Sigmoid colon (tissue), 7 donors: ENCODE results near the gene RALA. TPM values are rescaled to one million over a fixed set of nuclear protein-coding genes. Genes with fewer than 3 reads are reported as not detected.
A peak's percentile ranks its signal among the peaks of the same experiment; 100 is the strongest.

ENCODE experiments used
- DNase-seq: peaks from one replicate; pipeline ENCODE4 v3.0.0-alpha.2; 2019
- H3K27ac ChIP-seq, 4 donors: fragments of 200-600 bp; sonication (generic); one replicate each; pipeline ENCODE4 v1.5.1; 2016 to 2019; ENCODE audit warnings: mild to moderate bottlenecking in 1 of 4
- H3K27me3 ChIP-seq, 3 donors: fragments of 200-600 bp; sonication (generic); one replicate each; pipeline ENCODE4 v1.5.1; 2019; ENCODE audit warnings: mild to moderate bottlenecking in 1 of 3
- H3K36me3 ChIP-seq, 4 donors: fragments of 200-600 bp; sonication (generic); one replicate each; pipeline ENCODE4 v1.5.1; 2016 to 2019
- H3K4me1 ChIP-seq, 4 donors: fragments of 200-600 bp; sonication (generic); one replicate each; pipeline ENCODE4 v1.5.1; 2017 to 2019
- H3K4me3 ChIP-seq, 4 donors: fragments of 200-600 bp; sonication (generic); one replicate each; pipeline ENCODE4 v1.5.1; 2017 to 2019; ENCODE audit warnings: mild to moderate bottlenecking in 2 of 4, moderate library complexity in 1 of 4
- H3K9me3 ChIP-seq, 4 donors: fragments of 200-600 bp in 3 of 4; sonication (generic) in 3 of 4; one replicate each; pipeline versions ENCODE4 v1.5.1 to v1.6.1; 2013 to 2019
- CTCF ChIP-seq, 4 experiments: fragments of 450-650 bp in 3 of 4; fragments of 200-600 bp in 1 of 4; IDR thresholded peaks; one replicate each; pipeline ENCODE4 v1.5.1; 2016 to 2019; ENCODE audit warnings: antibody characterized with exemption in 4 of 4, mild to moderate bottlenecking in 3 of 4, moderate library complexity in 2 of 4
- EP300 ChIP-seq, 4 donors: sonication (generic); formaldehyde crosslinking; IDR thresholded peaks; one replicate each; pipeline ENCODE4 v1.6.1; 2017; ENCODE audit warnings: antibody characterized with exemption in 4 of 4
- POLR2A ChIP-seq, 2 donors: fragments of 450-650 bp; IDR thresholded peaks; one replicate each; pipeline ENCODE4 v1.6.1; 2016; ENCODE audit warnings: antibody characterized with exemption in 2 of 2, mild to moderate bottlenecking in 2 of 2, moderate library complexity in 2 of 2
- POLR2AphosphoS5 ChIP-seq, 4 donors: sonication (generic); formaldehyde crosslinking; IDR thresholded peaks; one replicate each; pipeline ENCODE4 v1.6.1; 2017; ENCODE audit warnings: antibody characterized with exemption in 4 of 4
- WGBS, 2 donors: extraction: QIAGEN DNeasy Blood & Tissue Kit; methylation state at CpG; one replicate each; pipeline ENCODE4 v1.1.7; 2013; 5-methylcytosine and 5-hydroxymethylcytosine counted together
- intact Hi-C: fragments of 100-400 bp; cut with DNase I; formaldehyde crosslinking; loops from one replicate; pipeline ENCODE4 v1.15.1; 2023
- polyA plus RNA-seq, 3 donors: library from polyadenylated mRNA; stranded (reverse); fragments of 200-250 nt; gene quantifications; one replicate each; pipeline ENCODE4 v1.2.3, GENCODE V29; 2013
- total RNA-seq, 4 donors: library from RNA; depleted of rRNA; stranded (reverse); fragments of >200 nt; gene quantifications; one replicate each; pipeline ENCODE4 v1.1.0, GENCODE V29; 2016
- donor health status: healthy with polysubstance abuse.
- donor health status: Bipolar disorder and iron deficiency.
- donor health status: healthy.

The RALA gene
- total and polyA plus RNA-seq, 7 donors, result 11.5 to 68.0 (median 19.6) TPM

DNA sequence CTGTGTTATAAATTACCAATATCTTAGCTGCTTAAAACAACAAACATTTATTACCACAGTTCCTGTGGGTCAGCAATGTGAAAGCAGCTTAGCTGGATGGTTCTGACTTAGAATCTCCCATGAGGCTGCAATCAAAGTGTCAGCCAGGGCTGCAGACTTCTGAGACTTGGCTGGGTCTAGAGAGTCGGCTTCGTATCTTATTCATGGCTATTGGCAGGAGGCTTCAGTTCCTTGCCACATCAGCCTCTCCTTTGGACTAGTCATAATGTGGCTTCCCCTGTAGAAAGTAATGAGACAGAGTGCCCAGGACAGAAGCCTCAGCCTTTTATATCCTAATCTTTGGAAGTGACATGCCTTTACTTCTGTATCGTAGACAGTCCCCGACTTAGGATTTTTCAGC, 27.3 kb downstream of the RALA start:
- peak; percentile 64 for DNase-seq
- Histone ChIP-seq H3K9me3 (no peaks in the 10 kb centered on the region), H3K4me1 (peaks cover 0 to 12% (median 10%) of the 10 kb centered on the region in 4 donors), H3K36me3 (no peaks in the 10 kb centered on the region), H3K27me3 (no peaks in the 10 kb centered on the region), H3K4me3 (no peak overlapping the region), H3K27ac (no peak overlapping the region)
- no peak for TF ChIP-seq POLR2AphosphoS5 (IDR thresholded peaks at IDR 0.05)
- WGBS, 2 donors, result 95% methylated on average over 4 of the region's 4 CpGs
- intact Hi-C loops, result no loop called here

GRCh38 chr7:39651265-39651664, 27.9 kb downstream of the RALA start:
- Histone ChIP-seq H3K27me3 (no peaks in the 10 kb centered on the region), H3K9me3 (no peaks in the 10 kb centered on the region), H3K4me3 (no peak overlapping the region), H3K27ac (no peak overlapping the region), H3K36me3 (no peaks in the 10 kb centered on the region), H3K4me1 (peaks cover 0 to 12% (median 10%) of the 10 kb centered on the region in 4 donors)
- WGBS, 2 donors, result 83 to 91% methylated on average over 3 of the region's 3 CpGs
- TF ChIP-seq POLR2A (IDR thresholded peaks at IDR 0.05) (no peak), POLR2AphosphoS5 (IDR thresholded peaks at IDR 0.05) (no peak), CTCF (IDR thresholded peaks at IDR 0.05) (no peak), EP300 (IDR thresholded peaks at IDR 0.05) (no peak)
- no peak for DNase-seq
- intact Hi-C loops, result no loop called here

DNA sequence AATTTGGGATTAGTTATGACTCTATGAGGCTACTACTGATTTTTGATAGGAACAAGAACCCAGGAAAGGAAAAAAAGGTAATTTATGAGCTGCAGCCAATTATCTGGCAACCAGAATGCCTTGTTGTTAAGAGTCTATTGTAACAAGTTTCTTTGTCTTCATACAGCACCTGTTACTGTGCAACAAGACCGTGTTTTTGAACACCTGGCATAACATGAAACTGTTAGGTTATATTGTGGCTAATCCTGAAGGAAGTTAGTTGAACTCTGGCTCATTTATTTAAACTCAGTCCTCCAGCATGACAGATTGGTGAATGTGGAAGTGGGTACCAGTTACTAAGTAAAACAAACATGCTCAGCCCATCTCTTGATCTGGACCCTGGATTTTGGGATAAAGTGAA, 33.0 kb downstream of the RALA start:
- H3K36me3 ChIP-seq, result no peaks in the 10 kb centered on the region
- peaks cover 0 to 9% (median under 1%) of the 10 kb centered on the region in 4 donors for H3K4me1 ChIP-seq
- intact Hi-C loops, result no loop called here
- WGBS, 2 donors, result 16 to 53% methylated on average over 1 of the region's 1 CpG
- H3K27ac ChIP-seq, result no peak overlapping the region
- no peaks in the 10 kb centered on the region for H3K27me3 ChIP-seq
- DNase-seq, result no peak
- TF ChIP-seq EP300 (IDR thresholded peaks at IDR 0.05) (no peak), CTCF (IDR thresholded peaks at IDR 0.05) (no peak), POLR2A (IDR thresholded peaks at IDR 0.05) (no peak), POLR2AphosphoS5 (IDR thresholded peaks at IDR 0.05) (no peak)
- H3K4me3 ChIP-seq, result no peak overlapping the region
- H3K9me3 ChIP-seq, result no peaks in the 10 kb centered on the region

DNA sequence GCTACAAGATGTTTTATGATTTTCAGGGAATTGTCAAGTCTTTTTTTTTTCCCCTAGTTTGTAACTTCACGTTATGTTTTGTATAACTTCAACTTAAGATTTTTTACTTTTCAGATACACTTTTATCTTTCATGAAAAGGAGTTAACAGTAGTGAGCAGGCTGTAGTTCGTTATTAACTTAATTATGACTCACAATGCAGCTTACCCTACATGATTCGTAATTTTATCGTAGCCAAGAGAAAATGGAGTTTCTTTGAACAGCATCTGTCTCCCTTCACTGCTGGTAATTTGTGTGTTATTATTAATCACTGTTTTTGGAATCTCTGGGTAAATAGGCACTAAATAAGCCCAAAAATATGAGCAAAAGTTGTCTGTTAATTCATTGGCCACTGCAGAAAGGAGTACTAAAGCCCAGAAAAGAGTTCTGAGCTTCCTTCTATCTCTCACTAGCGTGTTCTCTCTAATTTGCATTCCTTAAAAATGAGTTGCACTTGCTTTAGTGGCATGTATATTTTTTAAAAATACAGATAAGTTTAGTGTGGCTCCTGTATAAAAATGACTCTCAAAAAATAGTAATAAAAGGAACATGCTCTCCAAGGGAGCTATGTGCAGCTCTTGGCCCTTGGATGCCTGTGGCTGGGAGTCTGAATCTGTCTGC, 36.1 kb downstream of the RALA start:
- Histone ChIP-seq H3K4me3 (no peak overlapping the region), H3K27me3 (no peaks in the 10 kb centered on the region), H3K27ac (no peak overlapping the region), H3K36me3 (no peaks in the 10 kb centered on the region), H3K9me3 (no peaks in the 10 kb centered on the region), H3K4me1 (peaks cover 0 to 9% (median 0%) of the 10 kb centered on the region in 4 donors)
- intact Hi-C loops, result no loop called here
- TF ChIP-seq POLR2AphosphoS5 (IDR thresholded peaks at IDR 0.05), result no peak
- TF ChIP-seq POLR2A (IDR thresholded peaks at IDR 0.05), result no peak
- TF ChIP-seq EP300 (IDR thresholded peaks at IDR 0.05), result no peak
- no peak for TF ChIP-seq CTCF (IDR thresholded peaks at IDR 0.05)
- WGBS, 2 donors, result 82 to 89% methylated on average over 5 of the region's 5 CpGs
- DNase-seq, result no peak

DNA sequence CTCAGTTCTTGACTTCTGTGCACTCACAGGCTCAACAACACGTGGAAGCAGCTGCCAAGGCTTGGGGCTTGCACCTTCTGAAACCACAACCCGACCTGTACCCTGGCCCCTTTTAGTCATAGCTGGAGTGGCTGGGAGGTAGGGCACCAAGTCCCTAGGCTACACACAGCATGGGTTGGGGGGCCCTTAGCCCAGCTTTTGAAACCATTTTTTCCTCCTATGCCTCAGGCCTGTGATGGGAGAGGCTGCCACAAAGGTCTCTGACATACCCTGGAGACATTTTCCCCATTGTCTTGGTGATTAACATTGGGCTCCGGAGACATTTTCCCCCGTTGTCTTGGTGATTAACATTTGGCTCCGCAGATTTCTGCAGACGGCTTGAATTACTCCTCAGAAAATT, 38.6 kb downstream of the RALA start:
- TF ChIP-seq EP300 (IDR thresholded peaks at IDR 0.05) (no peak), POLR2AphosphoS5 (IDR thresholded peaks at IDR 0.05) (no peak), POLR2A (IDR thresholded peaks at IDR 0.05) (no peak), CTCF (IDR thresholded peaks at IDR 0.05) (no peak)
- Histone ChIP-seq H3K27ac (no peak overlapping the region), H3K4me3 (no peak overlapping the region), H3K36me3 (no peaks in the 10 kb centered on the region), H3K4me1 (peaks cover 0 to 9% (median 0%) of the 10 kb centered on the region in 4 donors), H3K27me3 (no peaks in the 10 kb centered on the region), H3K9me3 (no peaks in the 10 kb centered on the region)
- no peak for DNase-seq
- intact Hi-C loops, result no loop called here
- WGBS, 2 donors, result 97% methylated on average over 6 of the region's 6 CpGs
